GM18867 (cell line): Measurements from ENCODE around the gene NBL1.

ENCODE experiments used
- ATAC-seq: cut with Tn5 transposase; IDR thresholded peaks from one replicate; pipeline ENCODE4 v1.9.1; 2021; ENCODE audit warnings: mild to moderate bottlenecking, moderate library complexity; ENCODE audit not compliant: unreplicated experiment

Gene NBL1

GRCh38 chr1:19645411-19646251, 1.5 kb downstream of the NBL1 start:
- ATAC-seq = no peak

DNA sequence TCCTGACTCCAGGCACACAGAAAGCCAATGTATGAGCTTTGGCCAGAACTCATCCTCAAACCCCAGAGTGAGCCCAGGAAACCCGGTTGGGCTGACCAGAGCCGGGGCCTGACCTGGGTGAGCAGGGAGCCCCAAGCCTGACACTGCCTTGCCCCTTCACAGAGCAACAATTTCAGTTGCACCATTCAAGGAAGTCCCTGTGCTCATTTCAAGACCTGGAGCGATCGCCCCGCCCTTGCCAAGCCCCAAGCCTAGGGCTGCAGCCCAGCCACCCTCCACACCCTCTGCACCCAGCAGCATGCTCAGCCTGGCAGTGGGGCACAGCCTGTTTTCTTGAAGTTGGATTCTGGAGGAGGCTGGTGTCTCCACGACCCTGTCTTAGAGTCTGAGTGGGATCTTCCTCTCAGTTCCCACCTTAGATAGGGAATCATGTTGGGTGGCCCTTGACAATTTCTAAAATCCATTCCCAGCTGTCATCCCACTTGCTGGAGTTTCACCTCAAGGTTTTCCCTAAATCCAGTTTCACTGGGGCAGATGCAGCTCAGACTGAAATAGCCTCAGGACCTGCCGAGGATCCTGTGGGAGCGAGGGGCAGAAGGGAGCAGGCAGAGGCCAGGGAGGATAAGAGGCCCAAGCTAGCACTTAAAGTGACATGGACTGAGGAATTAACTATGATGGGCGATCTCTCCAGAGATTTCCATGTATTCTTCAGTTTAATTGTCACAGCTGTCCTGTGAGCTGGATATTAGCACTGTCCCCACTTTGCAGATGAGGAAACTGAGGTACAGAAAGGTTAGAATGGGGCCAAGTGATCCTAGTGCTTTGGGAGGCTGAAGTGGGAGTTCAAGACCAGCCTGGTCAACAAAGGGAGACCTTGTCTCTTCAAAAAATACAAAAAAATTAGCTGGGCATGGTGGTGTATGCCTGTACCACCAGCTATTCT, 2.5 kb downstream of the NBL1 start:
- no peak for ATAC-seq

DNA sequence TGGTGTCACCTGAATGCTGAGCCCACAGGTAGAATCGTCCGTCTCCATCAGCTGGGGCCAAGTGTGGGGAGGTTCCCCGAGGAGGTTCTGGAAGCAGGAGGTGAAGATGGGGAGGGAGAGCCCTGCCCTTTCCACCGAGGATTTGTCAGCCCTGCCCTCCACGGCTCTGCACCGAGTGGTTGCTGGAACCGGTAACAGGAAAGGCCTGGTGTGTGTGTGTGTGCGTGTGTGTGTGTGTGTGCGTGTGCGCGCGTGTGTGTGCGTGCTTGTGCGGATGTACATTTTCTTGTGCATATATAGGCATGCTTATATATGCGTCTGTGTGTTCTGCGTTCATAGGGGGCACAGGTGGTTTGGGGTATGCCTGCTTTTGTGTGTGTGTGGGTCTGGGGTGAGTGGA, 3.5 kb downstream of the NBL1 start:
- no peak for ATAC-seq

GRCh38 chr1:19648239-19648638, 4.1 kb downstream of the NBL1 start:
- no peak for ATAC-seq

DNA sequence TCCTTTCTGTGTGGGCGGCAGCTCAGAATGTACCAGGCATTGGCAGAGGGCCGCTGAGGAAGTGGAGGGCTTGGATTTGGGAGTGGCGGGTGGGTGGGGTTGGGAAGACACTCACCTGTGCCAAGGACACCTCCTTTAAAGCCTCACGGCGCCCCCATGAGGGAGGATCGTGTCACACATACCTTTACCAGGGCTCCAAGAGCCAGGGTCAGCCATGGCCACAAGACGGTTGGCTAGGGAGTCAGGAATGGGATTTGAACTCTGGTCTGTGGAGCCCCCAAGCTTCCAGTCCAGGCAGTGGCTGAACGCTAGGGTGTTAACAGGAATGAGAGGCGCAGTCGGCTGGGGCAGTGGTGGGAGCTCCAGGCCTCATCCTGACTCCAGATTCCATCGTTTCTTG, 4.6 kb downstream of the NBL1 start:
- no peak for ATAC-seq

GRCh38 chr1:19650416-19651140, 6.5 kb downstream of the NBL1 start:
- no peak for ATAC-seq

GRCh38 chr1:19651141-19651737, 7.1 kb downstream of the NBL1 start:
- no peak for ATAC-seq

DNA sequence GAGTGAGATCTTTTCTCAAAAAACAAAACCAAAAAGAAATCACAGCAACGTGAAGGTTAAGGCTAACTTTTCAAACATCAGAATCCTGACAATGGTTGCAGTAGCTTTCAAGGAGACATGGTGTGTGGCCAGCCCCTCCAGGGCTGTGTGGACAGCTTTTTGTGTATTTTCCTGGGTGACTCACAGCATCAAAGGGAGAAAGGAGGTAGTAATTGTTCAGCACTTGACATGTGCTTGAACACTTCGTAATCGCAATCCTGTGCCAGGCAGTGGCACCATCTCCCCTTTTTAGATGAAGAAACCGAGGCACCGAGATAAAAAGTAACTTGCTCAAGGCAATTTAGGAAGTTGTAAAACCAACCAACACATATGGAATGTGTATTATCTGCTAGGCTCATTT, 10.3 kb downstream of the NBL1 start:
- ATAC-seq = no peak

GRCh38 chr1:19654886-19655717, 11.0 kb downstream of the NBL1 start:
- ATAC-seq = no peak

DNA sequence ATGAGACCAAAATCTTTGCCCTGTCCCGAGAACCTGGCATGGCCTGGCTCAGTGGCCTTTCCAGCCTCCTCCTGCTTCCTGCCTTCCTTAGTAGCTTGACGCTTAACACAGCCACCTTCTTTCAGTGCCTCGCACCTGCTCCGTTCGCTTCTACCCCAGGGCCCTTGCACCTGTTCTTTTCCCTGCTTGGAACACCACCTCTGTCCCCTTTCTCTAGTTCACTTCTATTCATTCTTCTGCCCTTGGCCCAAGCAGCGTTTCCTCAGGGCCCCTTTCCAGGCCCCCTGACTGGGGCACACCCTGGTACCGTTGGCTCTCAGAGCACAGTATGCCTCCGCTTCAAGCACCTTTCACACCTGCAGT, 11.6 kb downstream of the NBL1 start:
- no peak for ATAC-seq

DNA sequence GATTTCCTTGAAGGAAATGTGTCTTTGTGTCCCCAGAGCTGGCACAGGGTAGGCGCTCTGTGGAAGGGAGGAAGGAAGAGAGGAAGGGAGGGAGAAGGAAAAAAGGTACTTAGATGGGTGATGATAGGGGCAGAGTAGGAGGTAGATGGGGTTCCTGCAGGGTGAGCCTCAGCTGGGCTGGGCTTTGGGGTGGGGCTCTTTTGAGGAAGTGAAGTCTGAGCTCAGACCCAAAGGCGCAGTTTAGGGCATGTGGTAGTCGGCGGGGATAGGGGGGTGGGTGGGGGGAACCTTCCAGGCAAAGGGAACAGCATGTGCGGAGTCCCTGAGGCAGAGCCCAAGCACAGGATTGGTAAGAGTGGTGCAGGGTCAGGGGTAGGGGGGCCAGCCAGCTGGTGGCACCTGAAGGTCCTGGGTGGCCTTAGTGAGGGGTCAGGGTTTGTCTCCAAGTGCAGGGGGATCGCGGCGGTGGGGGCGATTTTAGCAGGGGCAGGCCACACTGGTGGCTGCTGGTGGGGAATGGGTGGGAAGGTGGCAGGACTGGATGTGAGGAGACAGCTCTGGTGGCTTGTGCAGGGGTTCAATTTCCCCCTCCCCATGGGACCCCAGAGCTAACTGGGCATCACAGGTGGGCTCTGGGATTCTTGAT, 12.1 kb downstream of the NBL1 start:
- no peak for ATAC-seq

- ATAC-seq = no peak
Measured at GRCh38 chr1:19656780-19657466, 12.8 kb downstream of the NBL1 start.

DNA sequence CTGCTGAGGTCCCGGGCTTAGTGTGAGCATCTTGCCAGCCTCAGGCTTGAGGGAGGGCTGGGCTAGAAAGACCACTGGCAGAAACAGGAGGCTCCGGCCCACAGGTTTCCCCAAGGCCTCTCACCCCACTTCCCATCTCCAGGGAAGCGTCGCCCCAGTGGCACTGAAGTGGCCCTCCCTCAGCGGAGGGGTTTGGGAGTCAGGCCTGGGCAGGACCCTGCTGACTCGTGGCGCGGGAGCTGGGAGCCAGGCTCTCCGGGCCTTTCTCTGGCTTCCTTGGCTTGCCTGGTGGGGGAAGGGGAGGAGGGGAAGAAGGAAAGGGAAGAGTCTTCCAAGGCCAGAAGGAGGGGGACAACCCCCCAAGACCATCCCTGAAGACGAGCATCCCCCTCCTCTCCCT, 13.4 kb downstream of the NBL1 start:
- no peak for ATAC-seq

- ATAC-seq = no peak
Measured at GRCh38 chr1:19658186-19658585, 14.1 kb downstream of the NBL1 start.

DNA sequence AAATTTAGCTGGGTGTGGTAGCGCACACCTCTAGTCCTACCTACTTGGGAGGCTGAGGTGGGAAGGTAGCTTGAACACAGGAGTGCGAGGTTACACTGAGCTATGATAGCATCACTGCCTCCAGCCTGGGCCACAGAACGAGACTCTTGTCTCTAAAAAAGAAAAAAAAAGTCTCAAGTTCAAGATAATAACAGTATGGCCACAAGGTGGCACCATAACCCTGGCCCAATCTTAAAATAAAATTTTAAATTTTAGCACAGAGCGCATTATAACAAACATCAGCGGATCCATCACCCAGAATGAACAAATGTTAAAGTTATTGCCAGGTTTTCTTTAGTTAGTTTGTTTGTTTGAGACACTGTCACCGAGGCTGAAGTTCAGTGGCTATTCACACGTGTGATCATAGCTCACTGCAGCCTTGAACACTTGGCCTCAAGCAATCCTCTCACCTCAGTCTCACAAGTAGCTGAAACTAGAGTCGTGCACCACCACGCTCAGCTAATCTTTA, 17.7 kb downstream of the NBL1 start:
- no peak for ATAC-seq

DNA sequence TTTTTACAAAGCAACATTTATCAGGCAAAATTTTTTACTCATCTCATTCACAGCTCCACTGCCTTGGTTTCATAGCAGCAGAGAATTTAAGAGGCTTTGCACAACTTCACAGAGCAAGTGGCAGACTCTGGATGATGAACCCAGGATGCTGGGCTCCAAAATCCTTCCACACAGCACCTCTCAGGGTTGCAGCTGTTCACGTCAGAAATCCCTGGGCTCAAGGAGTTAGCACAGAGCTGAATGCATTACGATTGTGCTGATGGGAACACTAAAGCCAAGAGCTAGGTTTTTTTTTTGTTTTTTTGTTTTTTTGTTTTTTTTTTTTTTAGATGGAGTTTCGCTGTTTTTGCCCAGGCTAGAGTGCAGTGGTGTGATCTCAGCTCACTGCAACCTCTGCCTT, 18.2 kb downstream of the NBL1 start:
- no peak for ATAC-seq

DNA sequence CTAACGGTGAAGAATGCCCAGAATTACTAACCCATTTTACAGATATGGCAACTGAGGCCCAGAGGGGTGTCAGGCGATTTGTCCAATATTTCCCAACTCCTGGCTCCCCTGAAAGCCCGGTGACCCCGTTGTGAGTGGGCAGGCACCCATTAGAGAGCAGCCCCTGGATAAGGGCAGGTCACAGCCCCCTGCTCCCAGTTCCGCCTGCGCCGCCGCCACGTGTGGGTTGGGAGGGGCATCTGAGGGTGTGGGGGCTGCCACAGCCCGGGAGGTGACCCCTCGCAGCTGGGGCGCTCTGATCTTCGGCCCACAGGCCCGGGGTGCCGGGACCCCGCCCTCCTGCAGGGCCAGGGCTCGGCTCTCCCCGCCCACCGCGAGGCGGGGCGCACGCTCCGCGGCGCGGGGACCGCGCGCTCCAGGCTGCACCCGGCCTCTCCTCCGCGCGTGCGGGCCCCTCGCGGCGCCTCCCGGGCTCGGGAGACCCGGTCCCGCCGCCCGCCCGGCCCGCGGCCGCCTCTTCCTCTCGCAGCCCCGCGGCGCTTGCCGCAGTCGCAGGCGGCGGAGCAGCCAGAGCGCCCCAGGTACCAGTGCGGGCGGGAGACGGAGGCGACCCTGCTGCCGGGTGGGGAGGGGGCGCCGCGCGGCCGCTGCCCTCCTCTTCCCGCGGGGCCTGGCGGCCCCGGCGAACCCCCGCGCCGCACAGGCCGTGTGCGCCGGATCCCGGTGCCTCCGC, 20.5 kb downstream of the NBL1 start, which contains the start of gene HTR6:
Gene HTR6, plus strand, starts transcription at position 423 of the 733 bp plus-strand sequence. CDS start 879 bp downstream, outside the sequence.
- no peak for ATAC-seq

- ATAC-seq = no peak
Measured at GRCh38 chr1:19665186-19665495, 21.0 kb downstream of the NBL1 start.
